ENCODE results near the gene GJB3. TPM values are rescaled to one million over a fixed set of nuclear protein-coding genes. Genes with fewer than 3 reads are reported as not detected.

Gene GJB3
- total RNA-seq, 2 donors from 2014 or later, result 5.4 to 7.1 TPM

- WGBS, result 82% methylated on average over 2 of the region's 2 CpGs
These were observed 47.6 kb downstream of the GJB3 start for GRCh38 chr1:34828611-34829010.

GRCh38 chr1:34829250-34829649, 48.2 kb downstream of the GJB3 start:
- Histone ChIP-seq H3K9me3 (no peaks in the 10 kb centered on the region), H3K4me1 (replicated peaks) (no peaks in the 10 kb centered on the region), H3K27me3 (replicated peaks; ENCODE audit: insufficient read depth) (no peaks in the 10 kb centered on the region), H3K36me3 (no peaks in the 10 kb centered on the region), H3K4me3 (no peak overlapping the region), H3K27ac (no peak overlapping the region)
- intact Hi-C loops (cut with DNase I), result no loop called here
- WGBS, result 83% methylated on average over 3 of the region's 3 CpGs
- no peak for DNase-seq (ENCODE audit: low spot score)
- no peak for TF ChIP-seq CTCF (IDR thresholded peaks at IDR 0.05)
- TF ChIP-seq POLR2A (IDR thresholded peaks at IDR 0.05), result no peak
- TF ChIP-seq POLR2AphosphoS5 (IDR thresholded peaks at IDR 0.05), result no peak

More at GRCh38 chr1:34828611-34829010, 47.6 kb downstream of the GJB3 start:
- no peak for DNase-seq (ENCODE audit: low spot score)
- no peak for TF ChIP-seq POLR2A (IDR thresholded peaks at IDR 0.05)
- TF ChIP-seq POLR2AphosphoS5 (IDR thresholded peaks at IDR 0.05), result no peak
- no peak for TF ChIP-seq CTCF (IDR thresholded peaks at IDR 0.05)
- Histone ChIP-seq H3K9me3 (no peaks in the 10 kb centered on the region), H3K4me3 (no peak overlapping the region), H3K27ac (no peak overlapping the region), H3K36me3 (no peaks in the 10 kb centered on the region), H3K4me1 (replicated peaks) (no peaks in the 10 kb centered on the region), H3K27me3 (replicated peaks; ENCODE audit: insufficient read depth) (no peaks in the 10 kb centered on the region)
- intact Hi-C loops (cut with DNase I), result no loop called here

- H3K36me3 ChIP-seq, result no peaks in the 10 kb centered on the region
- H3K4me3 ChIP-seq, result no peak overlapping the region
- intact Hi-C loops (cut with DNase I), result no loop called here
- 90% methylated on average over 6 of the region's 6 CpGs for WGBS
- no peak for TF ChIP-seq POLR2AphosphoS5 (IDR thresholded peaks at IDR 0.05)
- TF ChIP-seq CTCF (IDR thresholded peaks at IDR 0.05), result no peak
- TF ChIP-seq POLR2A (IDR thresholded peaks at IDR 0.05), result no peak
- no peaks in the 10 kb centered on the region for H3K4me1 ChIP-seq (replicated peaks)
- H3K9me3 ChIP-seq, result no peaks in the 10 kb centered on the region
- no peaks in the 10 kb centered on the region for H3K27me3 ChIP-seq (replicated peaks; ENCODE audit: insufficient read depth)
- H3K27ac ChIP-seq, result no peak overlapping the region
- DNase-seq (ENCODE audit: low spot score), result no peak
These were observed 50.8 kb downstream of the GJB3 start for GRCh38 chr1:34831721-34832246.

- Histone ChIP-seq H3K9me3 (no peaks in the 10 kb centered on the region), H3K27me3 (replicated peaks; ENCODE audit: insufficient read depth) (no peaks in the 10 kb centered on the region), H3K36me3 (no peaks in the 10 kb centered on the region), H3K4me1 (replicated peaks) (no peaks in the 10 kb centered on the region), H3K4me3 (no peak overlapping the region), H3K27ac (no peak overlapping the region)
- no peak for TF ChIP-seq CTCF (IDR thresholded peaks at IDR 0.05)
- no peak for TF ChIP-seq POLR2A (IDR thresholded peaks at IDR 0.05)
- no peak for TF ChIP-seq POLR2AphosphoS5 (IDR thresholded peaks at IDR 0.05)
- intact Hi-C loops (cut with DNase I), result no loop called here
- DNase-seq (ENCODE audit: low spot score), result no peak
- 93% methylated on average over 1 of the region's 1 CpG for WGBS
These were observed 52.7 kb downstream of the GJB3 start for GRCh38 chr1:34833711-34834110.

Other genes with a start within 250 kb of the GJB3 start
- 1 to 10 TPM; 6.5 to 6.9 TPM for gene GJB5, start 26.2 kb upstream of the GJB3 start, total RNA-seq
- 1 to 10 TPM; 1.3 to 2.4 TPM for gene GJB4, start 21.5 kb upstream of the GJB3 start, total RNA-seq
- gene GJA4, start 11.8 kb downstream of the GJB3 start, total RNA-seq, result 10 to 100 TPM in 1 of 2 donors, 1 to 10 TPM in 1; 3.8 to 15.9 TPM
- gene SMIM12, start 78.5 kb downstream of the GJB3 start, total RNA-seq, result 10 to 100 TPM; 10.7 to 29.6 TPM
- gene DLGAP3, start 148.4 kb downstream of the GJB3 start, total RNA-seq, result 1 to 10 TPM in 1 of 2 donors, under 1 TPM in 1; 0.14 to 7.1 TPM
- gene TMEM35B, start 204.1 kb downstream of the GJB3 start, total RNA-seq, result 10 to 100 TPM; 60.8 to 64.4 TPM